ENCODE measurements around the gene STAG1. TPM values are rescaled to one million over a fixed set of nuclear protein-coding genes. Genes with fewer than 3 reads are reported as not detected.

STAG1 gene
- total and polyA plus RNA-seq, 2 of the 13 experiments (the other 11 are each of a cell fraction or from before 2014, with no cell fraction given) = 6.2 to 25.9 TPM

GRCh38 chr3:136752172-136752421, at the start of gene STAG1 (continued):
- TF ChIP-seq, protein P1, sequence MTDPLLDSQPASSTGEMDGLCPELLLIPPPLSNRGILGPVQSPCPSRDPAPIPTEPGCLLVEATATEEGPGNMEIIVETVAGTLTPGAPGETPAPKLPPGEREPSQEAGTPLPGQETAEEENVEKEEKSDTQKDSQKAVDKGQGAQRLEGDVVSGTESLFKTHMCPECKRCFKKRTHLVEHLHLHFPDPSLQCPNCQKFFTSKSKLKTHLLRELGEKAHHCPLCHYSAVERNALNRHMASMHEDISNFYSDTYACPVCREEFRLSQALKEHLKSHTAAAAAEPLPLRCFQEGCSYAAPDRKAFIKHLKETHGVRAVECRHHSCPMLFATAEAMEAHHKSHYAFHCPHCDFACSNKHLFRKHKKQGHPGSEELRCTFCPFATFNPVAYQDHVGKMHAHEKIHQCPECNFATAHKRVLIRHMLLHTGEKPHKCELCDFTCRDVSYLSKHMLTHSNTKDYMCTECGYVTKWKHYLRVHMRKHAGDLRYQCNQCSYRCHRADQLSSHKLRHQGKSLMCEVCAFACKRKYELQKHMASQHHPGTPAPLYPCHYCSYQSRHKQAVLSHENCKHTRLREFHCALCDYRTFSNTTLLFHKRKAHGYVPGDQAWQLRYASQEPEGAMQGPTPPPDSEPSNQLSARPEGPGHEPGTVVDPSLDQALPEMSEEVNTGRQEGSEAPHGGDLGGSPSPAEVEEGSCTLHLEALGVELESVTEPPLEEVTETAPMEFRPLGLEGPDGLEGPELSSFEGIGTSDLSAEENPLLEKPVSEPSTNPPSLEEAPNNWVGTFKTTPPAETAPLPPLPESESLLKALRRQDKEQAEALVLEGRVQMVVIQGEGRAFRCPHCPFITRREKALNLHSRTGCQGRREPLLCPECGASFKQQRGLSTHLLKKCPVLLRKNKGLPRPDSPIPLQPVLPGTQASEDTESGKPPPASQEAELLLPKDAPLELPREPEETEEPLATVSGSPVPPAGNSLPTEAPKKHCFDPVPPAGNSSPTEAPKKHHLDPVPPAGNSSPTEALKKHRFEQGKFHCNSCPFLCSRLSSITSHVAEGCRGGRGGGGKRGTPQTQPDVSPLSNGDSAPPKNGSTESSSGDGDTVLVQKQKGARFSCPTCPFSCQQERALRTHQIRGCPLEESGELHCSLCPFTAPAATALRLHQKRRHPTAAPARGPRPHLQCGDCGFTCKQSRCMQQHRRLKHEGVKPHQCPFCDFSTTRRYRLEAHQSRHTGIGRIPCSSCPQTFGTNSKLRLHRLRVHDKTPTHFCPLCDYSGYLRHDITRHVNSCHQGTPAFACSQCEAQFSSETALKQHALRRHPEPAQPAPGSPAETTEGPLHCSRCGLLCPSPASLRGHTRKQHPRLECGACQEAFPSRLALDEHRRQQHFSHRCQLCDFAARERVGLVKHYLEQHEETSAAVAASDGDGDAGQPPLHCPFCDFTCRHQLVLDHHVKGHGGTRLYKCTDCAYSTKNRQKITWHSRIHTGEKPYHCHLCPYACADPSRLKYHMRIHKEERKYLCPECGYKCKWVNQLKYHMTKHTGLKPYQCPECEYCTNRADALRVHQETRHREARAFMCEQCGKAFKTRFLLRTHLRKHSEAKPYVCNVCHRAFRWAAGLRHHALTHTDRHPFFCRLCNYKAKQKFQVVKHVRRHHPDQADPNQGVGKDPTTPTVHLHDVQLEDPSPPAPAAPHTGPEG (CRISPR knock-in tag; IDR thresholded peaks at IDR 0.05) = 0 out of 2 replicates have a peak, but pooled peaks have one; percentile 14
- TF ChIP-seq AFF4 (CRISPR knock-in tag; IDR thresholded peaks at IDR 0.05) (no peak), CENPBD1 (CRISPR knock-in tag; IDR thresholded peaks at IDR 0.05; ENCODE audit: borderline replicate concordance, low read depth) (no peak), ZNF776 (CRISPR knock-in tag; IDR thresholded peaks at IDR 0.05) (no peak), ZFP36L2 (CRISPR knock-in tag; IDR thresholded peaks at IDR 0.05) (no peak), ZNF143 (CRISPR knock-in tag; IDR thresholded peaks at IDR 0.05) (no peak), CCDC6 (CRISPR knock-in tag; IDR thresholded peaks at IDR 0.05) (no peak), SOX6 (IDR thresholded peaks at IDR 0.05) (no peak), SOX6 (CRISPR knock-in tag; IDR thresholded peaks at IDR 0.05) (no peak), IKZF4 (CRISPR knock-in tag; IDR thresholded peaks at IDR 0.05; ENCODE audit: borderline replicate concordance, low read depth, not compliant biosample characterization) (no peak), ZNF121 (CRISPR knock-in tag; IDR thresholded peaks at IDR 0.05) (no peak), HMG20A (CRISPR knock-in tag; IDR thresholded peaks at IDR 0.05; ENCODE audit: borderline replicate concordance) (no peak), FOXP1 (IDR thresholded peaks at IDR 0.05) (no peak), FOXP1 (CRISPR knock-in tag; IDR thresholded peaks at IDR 0.05) (no peak), THYN1 (CRISPR knock-in tag; IDR thresholded peaks at IDR 0.05; ENCODE audit: borderline replicate concordance, low read depth) (no peak), ERF (CRISPR knock-in tag; IDR thresholded peaks at IDR 0.05) (no peak), CHCHD3 (CRISPR knock-in tag; IDR thresholded peaks at IDR 0.05) (no peak), XRCC5 (optimal IDR thresholded peaks at IDR 0.05; ENCODE audit: low read length) (no peak), GTF3A (CRISPR knock-in tag; conservative IDR thresholded peaks at IDR 0.05) (no peak; the same call in 1 of the 2 replicates), ZSCAN21 (CRISPR knock-in tag; IDR thresholded peaks at IDR 0.05; ENCODE audit: borderline replicate concordance) (no peak)
- TF ChIP-seq, protein P2, sequence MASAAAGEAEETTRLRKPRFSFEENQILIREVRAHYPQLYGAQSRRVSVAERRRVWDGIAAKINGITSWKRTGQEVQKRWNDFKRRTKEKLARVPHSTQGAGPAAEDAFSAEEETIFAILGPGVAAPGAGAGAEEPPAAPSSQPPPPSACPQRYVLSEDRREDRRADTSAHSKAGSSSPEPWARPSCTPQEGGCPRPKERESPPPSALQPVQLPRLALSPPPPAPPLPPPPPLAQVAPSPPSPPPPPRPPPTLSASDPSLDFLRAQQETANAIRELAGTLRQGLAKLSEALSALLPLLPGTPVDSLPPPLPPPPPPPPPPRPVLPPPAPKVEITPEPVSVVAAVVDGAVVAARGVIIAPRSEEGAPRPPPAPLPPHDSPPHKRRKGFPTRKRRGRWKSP (CRISPR knock-in tag; IDR thresholded peaks at IDR 0.05) = no peak

Data from HepG2 (cell line).